Forelimb muscle (tissue), 1 donor: ENCODE measurements around the gene SAFB. TPM values are rescaled to one million over a fixed set of nuclear protein-coding genes. Genes with fewer than 3 reads are reported as not detected.

ENCODE experiments used
- polyA plus RNA-seq: library from polyadenylated mRNA; unstranded; fragments of 120-200 nt; gene quantifications from one replicate; pipeline ENCODE4 v1.2.1, GENCODE V29; 2013; ENCODE audit not compliant: insufficient read length

The SAFB gene
- polyA plus RNA-seq, 1 donor = 92.1 TPM

Other genes starting within 250 kb of the SAFB start
- not detected for gene ZNRF4, start 167.7 kb upstream of the SAFB start, polyA plus RNA-seq
- 1.0 TPM for gene TINCR, start 55.1 kb upstream of the SAFB start, polyA plus RNA-seq
- 46.4 TPM for gene SAFB2, start 307 bp upstream of the SAFB start, polyA plus RNA-seq
- 93.6 TPM for gene MICOS13, start 57.4 kb downstream of the SAFB start, polyA plus RNA-seq
- 4.9 TPM for gene HSD11B1L, start 57.9 kb downstream of the SAFB start, polyA plus RNA-seq
- 1,428 TPM for gene RPL36, start 67.2 kb downstream of the SAFB start, polyA plus RNA-seq
- 44.6 TPM for gene LONP1, start 97.1 kb downstream of the SAFB start, polyA plus RNA-seq
- not detected for gene CATSPERD, start 97.6 kb downstream of the SAFB start, polyA plus RNA-seq
- 2.2 TPM for gene PRR22, start 161.7 kb downstream of the SAFB start, polyA plus RNA-seq
- 24.5 TPM for gene DUS3L, start 168.1 kb downstream of the SAFB start, polyA plus RNA-seq
- 0.37 TPM for gene NRTN, start 182.0 kb downstream of the SAFB start, polyA plus RNA-seq
- not detected for gene FUT6, start 216.6 kb downstream of the SAFB start, polyA plus RNA-seq
- gene FUT3, start 228.4 kb downstream of the SAFB start, polyA plus RNA-seq = 0.25 TPM
- not detected for gene FUT5, start 247.5 kb downstream of the SAFB start, polyA plus RNA-seq